Mucosa of rectum (tissue), 2 donors: ENCODE results near the gene CYB5R4.
"Not testable (repeated sequence)": the region's sequence is repeated elsewhere in the genome, so short reads cannot be mapped to it uniquely, and the experiment has no call there.

Source experiments
- H3K27ac ChIP-seq, 2 donors: one replicate each; pipeline ENCODE4 v1.7.0; 2013; ENCODE audit warnings: inconsistent platforms in 2 of 2, low read depth in 2 of 2, low read length in 2 of 2
- H3K27me3 ChIP-seq, 2 donors: one replicate each; pipeline ENCODE4 v1.7.0; 2013; ENCODE audit warnings: low read length in 2 of 2; ENCODE audit not compliant: control insufficient read depth in 2 of 2, insufficient read depth in 2 of 2
- H3K36me3 ChIP-seq, 2 donors: one replicate each; pipeline ENCODE4 v1.7.0; 2013; ENCODE audit warnings: low read length in 2 of 2; ENCODE audit not compliant: control insufficient read depth in 2 of 2, insufficient read depth in 2 of 2
- H3K4me1 ChIP-seq, 2 donors: one replicate each; pipeline ENCODE4 v1.7.0; 2013; ENCODE audit warnings: low read length in 2 of 2, mild to moderate bottlenecking in 1 of 2; ENCODE audit not compliant: control insufficient read depth in 2 of 2, insufficient read depth in 2 of 2
- H3K4me3 ChIP-seq, 2 donors: one replicate each; pipeline ENCODE4 v1.7.0; 2013; ENCODE audit warnings: low read length in 2 of 2
- H3K9ac ChIP-seq, 2 donors: one replicate each; pipeline ENCODE4 v1.7.0; 2013; ENCODE audit warnings: low read length in 2 of 2, low read depth in 1 of 2, mild to moderate bottlenecking in 1 of 2
- H3K9me3 ChIP-seq, 2 donors: one replicate each; pipeline ENCODE4 v1.7.0; 2013; ENCODE audit warnings: low read length in 2 of 2; ENCODE audit not compliant: control insufficient read depth in 2 of 2
- donor health status: healthy.
- donor health status: Normal muscosa, but diverticular disease.

Gene CYB5R4

GRCh38 chr6:83901624-83902023, 42.1 kb downstream of the CYB5R4 start:
- no peak overlapping the region for H3K27ac ChIP-seq
- H3K9ac ChIP-seq = no peak overlapping the region
- H3K4me3 ChIP-seq = no peak overlapping the region
- no peaks in the 10 kb centered on the region for H3K4me1 ChIP-seq
- peaks cover 0 to 2% of the 10 kb centered on the region in 2 donors for H3K9me3 ChIP-seq
- H3K36me3 ChIP-seq = no peaks in the 10 kb centered on the region
- H3K27me3 ChIP-seq = no peaks in the 10 kb centered on the region

- Histone ChIP-seq H3K4me1 (no peaks in the 10 kb centered on the region), H3K9me3 (peaks cover 0 to 2% of the 10 kb centered on the region in 2 donors), H3K36me3 (no peaks in the 10 kb centered on the region), H3K27me3 (no peaks in the 10 kb centered on the region), H3K9ac (no peak overlapping the region), H3K4me3 (no peak overlapping the region), H3K27ac (no peak overlapping the region)
These were observed 44.9 kb downstream of the CYB5R4 start for GRCh38 chr6:83904395-83904794.

DNA sequence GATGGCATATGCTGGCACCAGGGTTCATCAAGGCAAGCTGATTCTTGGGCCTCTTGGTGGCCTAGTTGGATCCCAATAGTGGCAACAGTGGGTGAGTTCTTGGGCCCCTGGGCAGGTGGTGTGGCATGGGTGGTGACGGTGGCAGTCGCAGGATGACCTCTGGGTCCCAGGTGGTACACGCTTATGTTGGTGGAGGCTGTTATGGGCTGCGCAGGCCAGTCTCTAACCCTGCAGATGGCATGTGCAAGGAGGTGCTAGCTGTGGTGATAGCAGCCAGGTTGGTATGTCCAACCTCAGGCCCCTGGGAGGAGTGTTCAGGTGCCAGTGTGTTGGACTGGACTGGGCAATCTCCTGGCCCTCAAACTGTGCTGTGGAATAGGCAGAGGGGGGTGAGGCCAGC, 46.2 kb downstream of the CYB5R4 start:
- Histone ChIP-seq H3K27me3 (no peaks in the 10 kb centered on the region), H3K9me3 (peaks cover 0 to 2% of the 10 kb centered on the region in 2 donors), H3K27ac (no peak overlapping the region), H3K4me1 (no peaks in the 10 kb centered on the region), H3K36me3 (no peaks in the 10 kb centered on the region), H3K4me3 (no peak overlapping the region), H3K9ac (no peak overlapping the region)

- not testable (repeated sequence) for H3K27ac ChIP-seq, H3K9ac ChIP-seq, H3K4me1 ChIP-seq, H3K36me3 ChIP-seq, H3K4me3 ChIP-seq, H3K27me3 ChIP-seq, H3K9me3 ChIP-seq
These were observed 48.3 kb downstream of the CYB5R4 start for GRCh38 chr6:83907623-83908390.

DNA sequence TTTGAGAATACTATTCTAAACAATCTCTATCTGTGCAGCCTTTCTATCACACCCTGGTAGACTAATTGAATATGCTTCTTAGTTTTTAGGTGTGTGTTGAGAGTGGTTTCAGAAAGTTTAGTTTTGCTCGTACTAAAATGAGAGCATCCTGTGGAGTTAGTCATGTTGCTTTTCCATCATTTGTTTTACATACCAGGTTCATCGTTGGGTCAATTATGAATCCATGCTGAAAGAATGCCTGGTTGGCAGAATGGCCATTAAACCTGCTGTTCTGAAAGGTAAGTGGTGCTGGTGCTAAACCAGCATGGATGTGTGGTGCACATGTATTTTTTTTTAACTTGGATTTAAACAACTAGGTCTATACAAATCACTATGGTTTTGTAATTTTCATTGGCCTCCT, 49.3 kb downstream of the CYB5R4 start:
- Histone ChIP-seq H3K4me1 (no peaks in the 10 kb centered on the region), H3K9me3 (peaks cover 0 to 2% of the 10 kb centered on the region in 2 donors), H3K36me3 (no peaks in the 10 kb centered on the region), H3K4me3 (no peak overlapping the region), H3K27me3 (no peaks in the 10 kb centered on the region), H3K9ac (no peak overlapping the region), H3K27ac (no peak overlapping the region)

GRCh38 chr6:83911278-83911677, 51.8 kb downstream of the CYB5R4 start:
- Histone ChIP-seq H3K36me3 (no peaks in the 10 kb centered on the region), H3K4me3 (no peak overlapping the region), H3K27me3 (no peaks in the 10 kb centered on the region), H3K27ac (no peak overlapping the region), H3K4me1 (no peaks in the 10 kb centered on the region), H3K9ac (no peak overlapping the region), H3K9me3 (no peaks in the 10 kb centered on the region)

GRCh38 chr6:83914953-83915352, 55.5 kb downstream of the CYB5R4 start:
- H3K27ac ChIP-seq = no peak overlapping the region
- no peak overlapping the region for H3K9ac ChIP-seq
- H3K27me3 ChIP-seq = no peaks in the 10 kb centered on the region
- no peak overlapping the region for H3K4me3 ChIP-seq
- H3K4me1 ChIP-seq = no peaks in the 10 kb centered on the region
- peaks cover 0 to 2% of the 10 kb centered on the region in 2 donors for H3K36me3 ChIP-seq
- no peaks in the 10 kb centered on the region for H3K9me3 ChIP-seq

- no peak overlapping the region for H3K4me3 ChIP-seq
- H3K27ac ChIP-seq = no peak overlapping the region
- H3K9me3 ChIP-seq = no peaks in the 10 kb centered on the region
- peaks cover 0 to 2% of the 10 kb centered on the region in 2 donors for H3K36me3 ChIP-seq
- H3K9ac ChIP-seq = no peak overlapping the region
- no peaks in the 10 kb centered on the region for H3K4me1 ChIP-seq
- no peaks in the 10 kb centered on the region for H3K27me3 ChIP-seq
These were observed 57.5 kb downstream of the CYB5R4 start for GRCh38 chr6:83917001-83917400.

- Histone ChIP-seq H3K4me1 (no peaks in the 10 kb centered on the region), H3K36me3 (peaks cover 2 to 7% of the 10 kb centered on the region in 2 donors), H3K9ac (no peak overlapping the region), H3K4me3 (no peak overlapping the region), H3K27me3 (no peaks in the 10 kb centered on the region), H3K9me3 (no peaks in the 10 kb centered on the region), H3K27ac (no peak overlapping the region)
These were observed 60.5 kb downstream of the CYB5R4 start for GRCh38 chr6:83920017-83920416.

GRCh38 chr6:83921315-83921714, 61.8 kb downstream of the CYB5R4 start:
- no peak overlapping the region for H3K9ac ChIP-seq
- no peaks in the 10 kb centered on the region for H3K27me3 ChIP-seq
- H3K4me3 ChIP-seq = no peak overlapping the region
- no peak overlapping the region for H3K27ac ChIP-seq
- no peaks in the 10 kb centered on the region for H3K4me1 ChIP-seq
- H3K9me3 ChIP-seq = no peaks in the 10 kb centered on the region
- H3K36me3 ChIP-seq = peaks cover 5 to 13% of the 10 kb centered on the region in 2 donors
